Measurements from ENCODE around the gene SLC9A3. TPM values are rescaled to one million over a fixed set of nuclear protein-coding genes. Genes with fewer than 3 reads are reported as not detected.
A peak's percentile ranks its signal among the peaks of the same experiment; 100 is the strongest.

The SLC9A3 gene
- total and polyA plus RNA-seq, 4 donors, result 2.3 to 7.2 (median 4.3) TPM

DNA sequence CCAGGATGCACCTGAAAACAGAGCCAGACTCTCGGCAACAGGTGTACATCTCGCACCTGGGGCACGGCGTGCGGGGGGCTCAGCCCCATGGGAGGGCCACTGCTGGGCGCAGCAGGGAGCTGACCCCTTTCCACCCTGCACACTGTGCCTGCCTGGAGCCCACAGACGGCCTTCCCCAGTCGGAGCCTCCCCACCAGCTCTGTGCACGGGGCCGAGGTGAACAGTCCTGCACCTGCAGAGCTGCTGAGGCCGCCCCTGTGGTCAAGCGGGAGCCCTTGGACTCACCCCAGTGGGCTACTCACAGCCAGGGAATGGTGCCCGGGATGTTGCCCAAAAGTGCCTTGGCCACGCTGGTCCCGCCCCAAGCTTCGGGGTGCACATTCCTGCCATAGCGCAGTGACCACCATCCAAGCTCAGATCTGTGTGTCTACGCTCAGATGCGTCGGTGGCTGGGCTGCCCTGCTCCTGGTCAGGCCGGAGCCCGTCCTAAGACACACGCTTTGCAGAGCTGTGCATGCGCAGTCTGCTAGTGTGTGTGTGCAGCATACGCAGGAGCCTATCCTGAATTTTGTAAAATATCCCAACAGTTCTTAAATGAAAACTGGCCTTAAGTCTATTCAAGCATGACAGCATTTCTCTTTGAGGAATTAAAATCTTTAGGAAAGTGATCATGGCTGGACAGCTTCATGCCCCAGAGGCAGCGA, 89.7 kb downstream of the SLC9A3 start:
- Histone ChIP-seq H3K27ac (ENCODE audit: low read depth, low read length) (no peak overlapping the region), H3K27me3 (ENCODE audit: control insufficient read depth, insufficient read depth, low read length) (no peaks in the 10 kb centered on the region), H3K36me3 (ENCODE audit: control insufficient read depth, insufficient read depth, low read length) (peaks cover 29% of the 10 kb centered on the region), H3K9me3 (ENCODE audit: control insufficient read depth, insufficient read depth, low read length) (no peaks in the 10 kb centered on the region), H3K4me3 (ENCODE audit: low read depth, low read length) (no peak overlapping the region), H3K4me1 (ENCODE audit: control insufficient read depth, insufficient read depth, low read length) (peaks cover 12% of the 10 kb centered on the region)
- DNase-seq (ENCODE audit: low read depth in 4 of 6, low spot score in 6 of 6), result no peak
- WGBS (ENCODE audit: insufficient coverage), result 88% methylated on average over 23 of the region's 26 CpGs

DNA sequence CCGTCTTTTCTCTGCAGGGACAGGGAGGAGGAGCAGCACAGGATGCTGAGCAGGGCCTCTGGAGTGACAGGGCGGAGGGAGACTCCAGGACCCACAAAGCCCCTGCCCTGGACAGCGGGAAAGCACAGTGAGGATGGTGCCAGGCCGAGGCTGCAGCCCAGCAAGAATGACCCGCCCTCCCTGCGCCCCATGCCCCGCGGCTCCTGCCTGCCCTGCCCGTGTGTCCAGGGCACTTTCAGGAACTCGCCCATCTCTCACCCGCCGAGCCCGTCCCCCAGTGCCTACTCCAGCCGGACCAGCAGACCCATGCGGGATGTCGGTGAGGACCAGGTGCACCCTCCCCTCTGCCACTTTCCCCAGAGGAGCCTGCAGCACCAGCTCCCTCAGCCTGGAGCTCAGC, 90.4 kb downstream of the SLC9A3 start:
- peaks cover 29% of the 10 kb centered on the region for H3K36me3 ChIP-seq (ENCODE audit: control insufficient read depth, insufficient read depth, low read length)
- H3K4me1 ChIP-seq (ENCODE audit: control insufficient read depth, insufficient read depth, low read length), result peaks cover 18% of the 10 kb centered on the region
- no peak overlapping the region for H3K4me3 ChIP-seq (ENCODE audit: low read depth, low read length)
- no peak overlapping the region for H3K27ac ChIP-seq (ENCODE audit: low read depth, low read length)
- H3K9me3 ChIP-seq (ENCODE audit: control insufficient read depth, insufficient read depth, low read length), result no peaks in the 10 kb centered on the region
- WGBS (ENCODE audit: insufficient coverage), result 86% methylated on average over 16 of the region's 16 CpGs
- no peaks in the 10 kb centered on the region for H3K27me3 ChIP-seq (ENCODE audit: control insufficient read depth, insufficient read depth, low read length)
- DNase-seq (ENCODE audit: low read depth in 4 of 6, low spot score in 6 of 6), result no peak

DNA sequence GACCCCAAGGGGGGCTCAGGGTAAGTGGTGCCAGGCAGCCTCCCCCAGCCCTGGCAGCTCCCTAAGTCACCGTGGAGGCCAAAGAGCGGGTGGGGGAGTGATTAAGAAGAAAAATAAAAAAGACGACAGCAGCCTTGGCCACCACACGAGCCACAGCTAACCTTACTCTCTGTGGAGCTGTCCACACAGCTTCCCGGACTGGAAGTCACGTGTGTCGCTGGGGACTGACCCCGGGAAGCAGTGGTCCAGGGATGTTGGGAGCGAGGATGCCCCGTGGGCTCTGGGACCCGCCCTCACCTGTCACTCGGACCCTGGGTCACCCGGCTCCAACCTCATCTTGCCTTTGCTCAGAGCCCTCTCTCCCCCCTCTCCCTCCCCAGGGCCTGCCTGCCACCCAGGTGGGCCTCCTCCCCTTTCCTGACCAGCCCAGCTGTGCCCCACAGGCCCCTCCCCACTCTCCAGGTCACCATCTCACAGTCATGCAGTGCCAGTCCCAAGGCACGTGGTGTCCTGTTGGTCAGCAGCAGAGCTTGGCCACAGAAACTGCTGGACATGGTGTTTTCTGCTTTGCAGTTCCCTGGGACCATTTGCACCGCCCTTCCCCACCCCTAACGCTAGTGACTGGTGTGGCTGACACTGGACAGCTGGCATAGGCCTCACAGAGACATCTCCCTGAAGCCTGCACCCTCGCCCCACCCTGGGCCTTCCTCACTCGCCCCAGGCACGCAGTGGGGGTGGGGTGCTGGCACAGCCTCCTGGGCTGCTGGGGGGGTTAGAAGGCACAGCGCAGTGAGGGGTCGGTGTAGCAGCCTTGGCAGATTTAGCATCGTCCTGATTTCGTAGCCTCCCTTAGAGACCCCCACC, 91.1 kb downstream of the SLC9A3 start:
- peaks cover 31% of the 10 kb centered on the region for H3K36me3 ChIP-seq (ENCODE audit: control insufficient read depth, insufficient read depth, low read length)
- WGBS (ENCODE audit: insufficient coverage), result 80% methylated on average over 20 of the region's 23 CpGs
- H3K4me3 ChIP-seq (ENCODE audit: low read depth, low read length), result no peak overlapping the region
- H3K4me1 ChIP-seq (ENCODE audit: control insufficient read depth, insufficient read depth, low read length), result peaks cover 18% of the 10 kb centered on the region
- H3K27ac ChIP-seq (ENCODE audit: low read depth, low read length), result no peak overlapping the region
- H3K9me3 ChIP-seq (ENCODE audit: control insufficient read depth, insufficient read depth, low read length), result no peaks in the 10 kb centered on the region
- no peaks in the 10 kb centered on the region for H3K27me3 ChIP-seq (ENCODE audit: control insufficient read depth, insufficient read depth, low read length)
- DNase-seq (ENCODE audit: low read depth in 4 of 6, low spot score in 6 of 6), result no peak

DNA sequence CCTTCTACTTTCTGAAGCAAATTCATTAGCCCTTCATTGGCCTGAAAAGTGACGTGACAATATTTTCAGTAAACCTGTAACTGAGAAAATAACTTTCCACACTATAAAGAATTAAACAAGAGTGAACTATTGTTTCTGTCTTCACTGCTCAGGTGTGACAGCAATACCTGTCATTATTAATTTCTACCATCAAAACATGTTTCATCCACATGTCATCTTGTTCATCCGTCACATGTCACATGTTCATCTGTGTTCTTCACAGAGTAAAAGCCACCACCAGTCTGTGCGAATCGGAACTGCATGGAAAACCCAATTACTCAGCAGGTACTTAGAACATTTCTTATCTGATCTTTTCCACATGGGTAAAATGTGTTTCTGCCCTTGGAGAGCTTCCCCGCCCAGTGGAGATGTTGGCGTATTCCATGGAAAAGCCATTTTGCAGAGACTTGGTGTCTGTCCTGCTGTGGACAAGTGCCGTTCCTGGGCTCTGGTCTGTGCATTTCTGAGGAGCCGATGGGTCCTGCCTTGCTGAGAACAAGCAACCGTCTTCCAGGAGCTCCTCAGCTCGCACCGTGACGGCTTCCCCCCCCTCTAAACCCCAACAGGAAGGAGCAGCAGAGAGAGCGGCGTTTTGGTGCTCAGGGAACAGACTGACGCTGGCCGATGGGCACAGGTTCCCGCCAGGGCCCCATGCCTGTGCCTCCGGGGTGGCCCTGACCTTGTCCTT, 91.9 kb downstream of the SLC9A3 start:
- DNase-seq (ENCODE audit: low read depth in 4 of 6, low spot score in 6 of 6), result no peak
- 78% methylated on average over 13 of the region's 18 CpGs for WGBS (ENCODE audit: insufficient coverage)

DNA sequence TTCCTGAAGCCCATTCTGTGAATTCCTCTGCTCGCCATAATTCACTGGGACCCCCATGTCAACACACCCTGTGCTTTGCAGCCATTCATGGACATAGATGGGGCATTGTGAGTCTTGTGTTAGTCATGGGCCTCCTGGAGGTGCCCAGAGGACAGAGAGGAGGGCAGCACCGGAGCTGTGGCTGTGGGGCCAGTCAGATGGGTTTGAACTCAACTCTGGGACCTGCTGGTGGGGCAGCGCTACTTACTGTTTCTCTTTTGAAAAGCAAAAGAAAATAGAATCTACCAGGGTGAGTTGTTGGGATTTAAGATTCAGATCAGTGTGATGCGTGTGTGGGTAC, 92.6 kb downstream of the SLC9A3 start:
- Histone ChIP-seq H3K9me3 (ENCODE audit: control insufficient read depth, insufficient read depth, low read length) (no peaks in the 10 kb centered on the region), H3K4me1 (ENCODE audit: control insufficient read depth, insufficient read depth, low read length) (peaks cover 18% of the 10 kb centered on the region), H3K36me3 (ENCODE audit: control insufficient read depth, insufficient read depth, low read length) (peaks cover 38% of the 10 kb centered on the region), H3K4me3 (ENCODE audit: low read depth, low read length) (no peak overlapping the region), H3K27me3 (ENCODE audit: control insufficient read depth, insufficient read depth, low read length) (no peaks in the 10 kb centered on the region), H3K27ac (ENCODE audit: low read depth, low read length) (no peak overlapping the region)
- WGBS (ENCODE audit: insufficient coverage), result 50% methylated on average over 1 of the region's 4 CpGs
- no peak for DNase-seq (ENCODE audit: low read depth in 4 of 6, low spot score in 6 of 6)

More for the DNA sequence above, 91.9 kb downstream of the SLC9A3 start:
- Histone ChIP-seq H3K4me1 (ENCODE audit: control insufficient read depth, insufficient read depth, low read length) (peaks cover 18% of the 10 kb centered on the region), H3K27me3 (ENCODE audit: control insufficient read depth, insufficient read depth, low read length) (no peaks in the 10 kb centered on the region), H3K4me3 (ENCODE audit: low read depth, low read length) (no peak overlapping the region), H3K27ac (ENCODE audit: low read depth, low read length) (no peak overlapping the region), H3K9me3 (ENCODE audit: control insufficient read depth, insufficient read depth, low read length) (no peaks in the 10 kb centered on the region), H3K36me3 (ENCODE audit: control insufficient read depth, insufficient read depth, low read length) (peaks cover 38% of the 10 kb centered on the region)

DNA sequence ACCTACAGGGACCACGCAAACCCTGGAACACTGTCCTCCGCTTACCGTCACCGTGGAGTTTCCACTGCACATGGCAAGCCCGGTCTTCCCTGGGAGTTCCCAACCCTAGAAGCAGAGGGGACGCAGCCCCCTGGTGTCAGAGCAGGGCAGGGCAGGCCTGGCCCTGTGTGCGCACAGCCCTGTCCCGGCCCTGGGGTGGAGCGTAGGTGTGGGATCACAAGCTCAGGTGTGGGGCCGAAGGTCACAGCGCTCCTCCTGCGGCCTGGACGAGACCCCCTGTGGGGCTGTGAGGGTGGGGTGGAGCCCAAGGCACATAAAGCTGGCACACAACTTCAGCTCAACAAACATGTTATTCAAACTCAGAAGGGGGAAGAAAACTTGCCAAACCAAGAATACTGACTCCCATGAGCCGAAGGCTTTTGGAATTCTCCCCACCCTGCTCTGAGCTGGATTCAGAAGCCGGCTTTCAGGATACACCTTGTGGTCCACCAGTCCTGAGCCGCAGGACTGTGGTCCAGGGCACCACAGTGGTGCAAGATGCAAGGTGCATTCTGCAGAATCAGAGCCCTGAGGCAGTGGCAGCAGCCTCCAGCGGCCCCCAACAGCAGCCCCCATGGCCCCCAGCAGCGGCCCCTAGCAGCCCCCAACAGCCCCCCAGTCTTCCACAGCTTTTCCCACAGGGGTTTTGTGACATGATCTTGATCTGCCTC, 93.1 kb downstream of the SLC9A3 start:
- Histone ChIP-seq H3K4me1 (ENCODE audit: control insufficient read depth, insufficient read depth, low read length) (peaks cover 18% of the 10 kb centered on the region), H3K4me3 (ENCODE audit: low read depth, low read length) (no peak overlapping the region), H3K9me3 (ENCODE audit: control insufficient read depth, insufficient read depth, low read length) (no peaks in the 10 kb centered on the region), H3K36me3 (ENCODE audit: control insufficient read depth, insufficient read depth, low read length) (peaks cover 38% of the 10 kb centered on the region), H3K27ac (ENCODE audit: low read depth, low read length) (no peak overlapping the region), H3K27me3 (ENCODE audit: control insufficient read depth, insufficient read depth, low read length) (no peaks in the 10 kb centered on the region)
- peak in 2 of 6 donors; percentile 32 to 34 for DNase-seq (ENCODE audit: low read depth in 4 of 6, low spot score in 6 of 6)
- WGBS (ENCODE audit: insufficient coverage), result 48% methylated on average over 13 of the region's 18 CpGs

DNA sequence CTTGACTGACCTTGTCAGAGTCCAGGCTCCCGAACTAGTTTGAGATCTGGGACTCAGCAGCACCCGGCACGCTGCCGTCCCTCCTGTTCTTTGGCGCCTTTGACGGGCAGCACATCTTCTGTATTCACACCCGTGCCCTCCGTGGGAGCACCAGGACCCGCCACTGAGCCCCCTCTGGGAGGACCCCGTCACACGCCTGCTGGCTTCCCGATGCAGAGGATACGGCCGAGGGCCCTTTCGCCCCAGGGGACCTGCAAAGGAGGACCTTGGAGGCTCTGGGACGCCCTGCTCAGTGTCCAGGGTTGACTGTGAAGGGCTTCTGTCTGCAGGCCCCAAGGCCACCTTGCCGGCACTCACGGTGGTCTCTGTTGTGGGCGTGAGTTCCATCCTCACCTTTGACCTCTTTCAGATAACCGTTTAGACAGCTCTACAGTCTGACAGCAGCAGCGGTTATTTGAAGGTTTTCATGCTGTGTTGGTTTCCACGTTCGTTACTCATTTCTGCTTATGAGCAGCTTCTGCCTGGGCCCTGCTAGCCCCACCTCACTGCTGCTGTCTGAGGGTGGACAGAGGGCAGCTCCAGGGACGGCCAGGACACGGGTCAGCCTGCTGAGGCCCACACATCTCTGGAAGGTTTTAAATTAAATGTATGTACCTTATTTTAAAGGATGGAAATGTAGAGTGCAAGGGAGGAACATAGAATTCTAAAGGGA, 93.9 kb downstream of the SLC9A3 start:
- H3K36me3 ChIP-seq (ENCODE audit: control insufficient read depth, insufficient read depth, low read length), result peaks cover 38% of the 10 kb centered on the region
- peaks cover 18% of the 10 kb centered on the region for H3K4me1 ChIP-seq (ENCODE audit: control insufficient read depth, insufficient read depth, low read length)
- peak overlapping the region; percentile 6 for H3K27ac ChIP-seq (ENCODE audit: low read depth, low read length)
- no peak overlapping the region for H3K4me3 ChIP-seq (ENCODE audit: low read depth, low read length)
- no peak for DNase-seq (ENCODE audit: low read depth in 4 of 6, low spot score in 6 of 6)
- no peaks in the 10 kb centered on the region for H3K9me3 ChIP-seq (ENCODE audit: control insufficient read depth, insufficient read depth, low read length)
- WGBS (ENCODE audit: insufficient coverage), result 85% methylated on average over 24 of the region's 25 CpGs
- H3K27me3 ChIP-seq (ENCODE audit: control insufficient read depth, insufficient read depth, low read length), result no peaks in the 10 kb centered on the region

DNA sequence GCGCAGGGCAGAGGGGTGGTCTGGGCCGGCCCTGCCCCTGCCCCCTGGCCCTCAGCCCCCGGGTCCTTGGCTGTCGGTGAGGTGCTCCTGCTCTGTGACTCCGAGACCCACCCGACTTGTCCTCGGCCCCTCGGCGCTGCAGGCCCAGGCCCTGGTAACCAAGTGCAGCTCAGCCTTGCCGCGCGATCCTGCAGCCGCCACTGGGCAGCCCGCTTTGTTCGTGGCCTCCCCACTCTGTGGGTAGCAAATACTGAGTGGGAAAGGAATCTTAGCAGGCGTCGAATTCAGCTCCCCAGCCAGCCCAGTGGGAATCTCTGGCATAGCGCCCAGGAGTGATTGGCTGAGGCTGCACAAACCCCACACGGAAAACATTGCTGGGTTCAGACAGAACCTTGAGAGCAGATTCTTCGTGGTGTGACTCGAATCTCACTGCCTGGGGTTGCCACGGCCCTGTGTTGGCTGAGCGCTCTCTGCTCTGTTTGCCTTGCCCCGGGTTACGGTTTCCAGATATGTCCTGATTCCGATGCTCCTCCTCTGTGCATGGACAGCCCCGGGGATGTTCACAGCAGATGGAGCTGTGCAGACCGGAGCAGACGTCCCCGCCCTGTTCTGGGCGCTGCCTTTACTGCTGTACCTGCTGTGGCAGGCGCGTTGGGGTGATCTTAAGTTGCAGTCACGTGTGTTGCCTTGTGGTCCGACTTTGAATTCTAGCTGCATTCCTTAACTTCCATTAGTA, 94.6 kb downstream of the SLC9A3 start:
- H3K36me3 ChIP-seq (ENCODE audit: control insufficient read depth, insufficient read depth, low read length), result peaks cover 36% of the 10 kb centered on the region
- no peaks in the 10 kb centered on the region for H3K9me3 ChIP-seq (ENCODE audit: control insufficient read depth, insufficient read depth, low read length)
- peaks cover 18% of the 10 kb centered on the region for H3K4me1 ChIP-seq (ENCODE audit: control insufficient read depth, insufficient read depth, low read length)
- 62% methylated on average over 35 of the region's 35 CpGs for WGBS (ENCODE audit: insufficient coverage)
- no peak overlapping the region for H3K4me3 ChIP-seq (ENCODE audit: low read depth, low read length)
- H3K27me3 ChIP-seq (ENCODE audit: control insufficient read depth, insufficient read depth, low read length), result no peaks in the 10 kb centered on the region
- DNase-seq (ENCODE audit: low read depth in 4 of 6, low spot score in 6 of 6), result peak in 2 of 6 donors; percentile 46 to 62
- H3K27ac ChIP-seq (ENCODE audit: low read depth, low read length), result no peak overlapping the region

Measured in spinal cord (tissue), 10 donors.